Adrenal gland (tissue), 12 donors: ENCODE data around the gene FAU. TPM values are rescaled to one million over a fixed set of nuclear protein-coding genes. Genes with fewer than 3 reads are reported as not detected.

Experiments
- DNase-seq, 7 donors: peaks; one replicate each; pipeline ENCODE4 v3.0.0-alpha.2; 2019 to 2020
- H3K27ac ChIP-seq, 5 donors: fragments of 200-600 bp; sonication (generic) in 4 of 5; 1 replicate in 3 of 5; 2 replicates in 2 of 5; pipeline versions ENCODE4 v1.5.1 to v1.8.0; 2016 to 2020; ENCODE audit warnings: mild to moderate bottlenecking in 1 of 5
- H3K27me3 ChIP-seq: fragments of 200-600 bp; 2 replicates; pipeline ENCODE4 v1.8.0; 2021
- H3K36me3 ChIP-seq, 2 donors: fragments of 200-600 bp; replicated peaks in 1 of 2; 1 replicate in 1 of 2; 2 replicates in 1 of 2; pipeline versions ENCODE4 v1.5.1 to v1.8.0; 2018 to 2022
- H3K4me1 ChIP-seq, 2 donors: fragments of 200-600 bp; replicated peaks in 1 of 2; 1 replicate in 1 of 2; 2 replicates in 1 of 2; pipeline versions ENCODE4 v1.5.1 to v1.8.0; 2018 to 2021
- H3K4me3 ChIP-seq, 4 donors: fragments of 200-600 bp; sonication (generic) in 3 of 4; one replicate each; pipeline ENCODE4 v1.5.1; 2016 to 2018
- H3K9me3 ChIP-seq, 3 donors: fragments of 200-600 bp; sonication (generic) in 1 of 3; replicated peaks in 1 of 3; 1 replicate in 2 of 3; 2 replicates in 1 of 3; pipeline versions ENCODE4 v1.5.1 to v1.8.0; 2016 to 2021
- POLR2A ChIP-seq, 2 donors: fragments of 450-650 bp; IDR thresholded peaks; one replicate each; pipeline ENCODE4 v1.6.1; 2017; ENCODE audit warnings: antibody characterized with exemption in 2 of 2, mild to moderate bottlenecking in 2 of 2, moderate library complexity in 1 of 2
- WGBS, 4 donors: extraction: QIAGEN DNeasy Blood & Tissue Kit in 2 of 4; methylation state at CpG; one replicate each; pipeline versions ENCODE4 v1.1.5 to v1.1.7; 2013 to 2017; 5-methylcytosine and 5-hydroxymethylcytosine counted together
- intact Hi-C, 2 donors: fragments of 100-400 bp; cut with DNase I; formaldehyde crosslinking; loops; one replicate each; pipeline versions ENCODE4 v1.14.1 to v1.15.0; 2022 to 2023
- polyA plus RNA-seq, 3 donors: library from polyadenylated mRNA; stranded (reverse); fragments of 200-250 nt in 2 of 3; fragments of 350-450 nt in 1 of 3; fragmentation: Illumina TruSeq in 1 of 3; extraction: RNeasy Lipid Tissue Mini Kit (QIAGEN cat#74804) in 1 of 3; gene quantifications; one replicate each; pipeline ENCODE4 v1.2.3, GENCODE V29; 2013 to 2014
- total RNA-seq, 9 donors: library from RNA; depleted of rRNA in 4 of 9; stranded (reverse); fragments of >200 nt in 4 of 9; fragments of 120-200 nt in 1 of 9; fragmentation: NEBNext Ultra II Directional in 1 of 9; extraction: Animal tissue kit (Norgen Biotek cat#: 25700) in 1 of 9; gene quantifications; one replicate each; pipeline versions ENCODE4 v1.1.0 to v1.2.4, GENCODE V29; 2013 to 2023
- TF ChIP-seq, protein P1 (sequence below), 6 experiments: fragments of 450-650 bp in 4 of 6; fragments of 200-600 bp in 2 of 6; sonication (generic) in 1 of 6; IDR thresholded peaks; 1 replicate in 5 of 6; 2 replicates in 1 of 6; pipeline versions ENCODE4 v1.5.1 to v1.8.0; 2016 to 2021; ENCODE audit warnings: antibody characterized with exemption in 6 of 6, mild to moderate bottlenecking in 2 of 6, moderate library complexity in 1 of 6
- donor health status: healthy with polysubstance abuse.
- donor health status: Bipolar disorder and iron deficiency.
- donor health status: DM: yes; HTN: yes; CAD: no.
- donor health status: DM: no; HTN: no; CAD: no.
- donor health status: DM: no; HTN: no; CAD: no.
- donor health status: DM: yes; HTN: yes; CAD: no.

Gene FAU
- total and polyA plus RNA-seq, 12 donors = 361 to 2,488 (median 1,029) TPM

DNA sequence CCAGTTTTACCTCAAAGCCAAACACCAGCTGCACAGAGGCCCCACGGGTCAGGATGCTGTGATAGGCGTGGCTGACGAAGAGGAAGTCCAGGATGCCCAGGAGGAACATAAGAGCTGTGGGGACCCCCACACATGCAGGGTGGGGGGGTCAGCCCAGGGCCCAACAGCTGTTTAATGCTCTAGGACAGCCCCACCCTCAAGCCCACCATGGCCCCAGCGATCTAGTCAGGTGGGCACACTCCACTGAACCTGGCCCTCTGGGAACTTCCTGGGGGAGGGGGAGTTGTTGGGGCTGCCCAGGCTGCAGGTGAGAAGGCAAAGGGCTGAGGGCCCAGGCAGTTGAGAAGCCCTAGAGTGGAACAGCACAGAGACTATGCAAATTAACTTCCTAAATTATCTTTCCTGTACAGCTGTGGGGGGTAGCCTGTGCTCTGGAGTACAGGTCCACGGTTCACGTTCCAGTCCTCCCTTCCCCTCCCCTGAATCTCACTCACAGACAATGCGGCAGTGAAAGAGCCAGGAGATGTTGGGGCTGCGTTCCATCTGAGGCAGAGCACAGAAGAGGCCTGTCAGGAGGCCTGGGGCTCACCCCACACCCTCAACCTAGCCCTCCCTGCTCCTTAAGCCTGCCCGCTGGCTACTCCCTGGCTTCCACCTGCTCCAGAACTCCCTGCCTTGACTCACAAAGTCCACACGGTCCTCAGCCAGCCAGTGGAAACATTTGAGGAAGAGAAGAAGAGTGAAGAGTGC is 10.5 kb upstream of the FAU start:
- Histone ChIP-seq H3K9me3 (no peaks in the 10 kb centered on the region), H3K36me3 (peaks cover 0 to 57% of the 10 kb centered on the region in 2 donors), H3K27me3 (no peaks in the 10 kb centered on the region), H3K4me3 (no peak overlapping the region), H3K27ac (peak overlapping the region in 2 of 5 donors; percentile 96 to 98), H3K4me1 (peaks cover 18 to 41% of the 10 kb centered on the region in 2 donors)
- WGBS, 4 donors = 63 to 74% (median 66%) methylated on average over 9 to 10 of the region's 10 CpGs
- TF ChIP-seq POLR2A (IDR thresholded peaks at IDR 0.05) = no peak
- TF ChIP-seq, protein P1, sequence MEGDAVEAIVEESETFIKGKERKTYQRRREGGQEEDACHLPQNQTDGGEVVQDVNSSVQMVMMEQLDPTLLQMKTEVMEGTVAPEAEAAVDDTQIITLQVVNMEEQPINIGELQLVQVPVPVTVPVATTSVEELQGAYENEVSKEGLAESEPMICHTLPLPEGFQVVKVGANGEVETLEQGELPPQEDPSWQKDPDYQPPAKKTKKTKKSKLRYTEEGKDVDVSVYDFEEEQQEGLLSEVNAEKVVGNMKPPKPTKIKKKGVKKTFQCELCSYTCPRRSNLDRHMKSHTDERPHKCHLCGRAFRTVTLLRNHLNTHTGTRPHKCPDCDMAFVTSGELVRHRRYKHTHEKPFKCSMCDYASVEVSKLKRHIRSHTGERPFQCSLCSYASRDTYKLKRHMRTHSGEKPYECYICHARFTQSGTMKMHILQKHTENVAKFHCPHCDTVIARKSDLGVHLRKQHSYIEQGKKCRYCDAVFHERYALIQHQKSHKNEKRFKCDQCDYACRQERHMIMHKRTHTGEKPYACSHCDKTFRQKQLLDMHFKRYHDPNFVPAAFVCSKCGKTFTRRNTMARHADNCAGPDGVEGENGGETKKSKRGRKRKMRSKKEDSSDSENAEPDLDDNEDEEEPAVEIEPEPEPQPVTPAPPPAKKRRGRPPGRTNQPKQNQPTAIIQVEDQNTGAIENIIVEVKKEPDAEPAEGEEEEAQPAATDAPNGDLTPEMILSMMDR (IDR thresholded peaks at IDR 0.05) = no peak
- intact Hi-C loops = no loop called here
- peak in 3 of 7 donors; percentile 13 to 54 (median 25) for DNase-seq

DNA sequence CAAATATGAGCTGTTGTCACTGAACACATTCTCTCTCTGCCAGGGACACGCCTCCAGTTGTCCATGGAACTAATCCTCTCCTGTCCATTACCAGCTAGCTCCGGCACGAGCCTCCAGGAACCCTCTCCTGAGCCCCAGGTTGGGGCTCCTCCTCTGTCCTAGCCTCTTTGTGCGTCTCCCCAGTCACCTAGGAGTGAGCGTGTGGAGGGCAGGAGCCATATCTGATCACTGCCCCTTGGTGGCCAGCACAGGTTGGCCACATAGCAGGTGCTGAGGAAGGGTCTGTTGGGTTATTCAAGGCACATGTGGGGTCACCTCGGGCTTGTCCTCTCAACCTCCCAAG is 9.9 kb upstream of the FAU start:
- Histone ChIP-seq H3K27ac (peak overlapping the region in 1 of 5 donors; percentile 96), H3K36me3 (peaks cover 0 to 62% of the 10 kb centered on the region in 2 donors), H3K27me3 (no peaks in the 10 kb centered on the region), H3K4me3 (no peak overlapping the region), H3K9me3 (no peaks in the 10 kb centered on the region), H3K4me1 (peaks cover 18 to 41% of the 10 kb centered on the region in 2 donors)
- intact Hi-C loops = no loop called here
- TF ChIP-seq, protein P1 (IDR thresholded peaks at IDR 0.05) = no peak
- no peak for TF ChIP-seq POLR2A (IDR thresholded peaks at IDR 0.05)
- WGBS, 4 donors = 76 to 89% (median 79%) methylated on average over 5 to 6 of the region's 6 CpGs
- DNase-seq = peak in 2 of 7 donors; percentile 19 to 52

DNA sequence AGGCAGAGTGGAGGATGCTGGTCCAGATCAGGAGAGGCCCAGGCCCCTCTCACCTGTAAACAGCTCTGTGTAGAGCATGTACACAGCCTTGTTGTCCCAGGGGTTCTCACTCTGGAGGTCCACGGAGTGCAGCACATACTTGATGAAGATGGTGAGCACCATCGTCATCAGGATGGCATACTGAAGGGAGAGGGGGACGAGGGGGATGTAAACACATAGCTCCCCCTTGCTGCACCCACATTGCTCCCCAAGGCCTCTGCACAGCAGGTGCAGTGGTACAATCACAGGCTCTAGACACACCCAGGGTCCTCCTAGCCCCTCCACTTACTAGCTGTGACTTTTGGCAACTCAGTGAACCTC is 9.5 kb upstream of the FAU start:
- H3K27me3 ChIP-seq = no peaks in the 10 kb centered on the region
- 81 to 89% (median 87%) methylated on average over 3 of the region's 3 CpGs; no CpG with 5 or more reads in 1 of the 4 donors for WGBS, 4 donors
- peaks cover 0 to 67% of the 10 kb centered on the region in 2 donors for H3K36me3 ChIP-seq
- H3K4me3 ChIP-seq = no peak overlapping the region
- TF ChIP-seq POLR2A (IDR thresholded peaks at IDR 0.05) = no peak
- TF ChIP-seq, protein P1 (IDR thresholded peaks at IDR 0.05) = no peak
- H3K27ac ChIP-seq = no peak overlapping the region
- peaks cover 18 to 41% of the 10 kb centered on the region in 2 donors for H3K4me1 ChIP-seq
- peak in 2 of 7 donors; percentile 21 to 48 for DNase-seq
- no peaks in the 10 kb centered on the region for H3K9me3 ChIP-seq
- intact Hi-C loops = no loop called here

DNA sequence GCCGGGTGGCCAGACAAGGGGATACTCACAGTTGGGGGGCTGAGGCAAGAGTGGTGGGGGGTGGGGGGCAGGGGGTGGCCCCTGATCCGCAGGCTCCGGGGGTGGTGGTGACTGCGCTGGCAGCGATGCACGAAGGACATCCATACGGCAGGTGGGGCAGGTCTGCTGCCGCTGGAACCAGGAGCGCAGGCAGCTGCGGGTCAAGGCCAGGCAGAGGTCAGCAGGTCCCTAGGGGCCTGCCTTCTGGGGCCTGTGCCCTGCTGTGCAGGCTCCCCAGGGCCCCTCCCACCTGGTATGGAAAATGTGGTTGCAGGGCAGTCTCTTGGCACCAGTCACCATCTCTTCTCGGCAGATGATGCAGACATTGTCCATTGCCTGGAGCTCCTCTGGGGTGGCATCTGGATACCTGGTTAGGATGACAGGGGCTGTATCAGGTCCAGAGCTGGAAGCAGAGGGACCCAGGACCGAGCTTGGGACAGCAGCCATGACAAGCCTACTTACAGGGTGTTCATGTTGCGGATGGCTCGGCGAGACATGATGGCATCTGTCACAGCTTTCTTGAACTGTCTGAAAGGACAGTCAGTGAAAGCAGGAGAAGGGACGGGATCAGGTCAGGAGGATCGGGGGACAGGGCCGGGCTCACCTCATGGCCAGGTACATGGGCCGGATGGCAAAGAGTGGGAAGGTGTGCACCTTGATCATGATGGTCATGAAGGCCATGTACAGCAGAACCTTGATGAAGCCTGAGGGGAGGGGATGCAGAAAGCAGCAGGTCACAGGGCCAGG is 8.9 kb upstream of the FAU start:
- Histone ChIP-seq H3K4me3 (no peak overlapping the region), H3K27me3 (no peaks in the 10 kb centered on the region), H3K27ac (no peak overlapping the region), H3K4me1 (peaks cover 17 to 37% of the 10 kb centered on the region in 2 donors), H3K36me3 (peaks cover 0 to 73% of the 10 kb centered on the region in 2 donors), H3K9me3 (no peaks in the 10 kb centered on the region)
- intact Hi-C loops = no loop called here
- 75 to 91% (median 83%) methylated on average over 9 to 19 of the region's 19 CpGs for WGBS, 4 donors
- TF ChIP-seq, protein P1 (IDR thresholded peaks at IDR 0.05) = no peak
- TF ChIP-seq POLR2A (IDR thresholded peaks at IDR 0.05) = no peak
- peak in 3 of 7 donors; percentile 13 to 53 (median 30) for DNase-seq
